Measurements from ENCODE around the gene TP53INP2. TPM values are rescaled to one million over a fixed set of nuclear protein-coding genes. Genes with fewer than 3 reads are reported as not detected.

Gene TP53INP2
- total and polyA plus RNA-seq, 9 of the 15 experiments (the other 6 are each of a cell fraction or from before 2014, with no cell fraction given): 0.43 to 5.0 (median 1.3) TPM

GRCh38 chr20:34693414-34693813 lies 10.7 kb upstream of the TP53INP2 start:
- H3K4me2 ChIP-seq (ENCODE audit: insufficient read depth, low read length): no peak overlapping the region
- POLR2A ChIA-PET: interaction anchor here (1.5 kb wide), 1 partner anchor 11 kb away, joined by 4 read pairs; no protein-coding TSS in a partner anchor
- in situ Hi-C loops (cut with MboI): no loop called here

More at GRCh38 chr20:34693414-34693813, 10.7 kb upstream of the TP53INP2 start:
- BruUV-seq (replicated peaks): no TSS peak
- no peaks in the 10 kb centered on the region for H3K9me1 ChIP-seq (ENCODE audit: control insufficient read depth, insufficient read depth, low read length)
- H3K27ac ChIP-seq (ENCODE audit: extremely low read depth, low read depth, low read length): no peak overlapping the region
- DNase-seq (ENCODE audit: extremely low read depth in 1 of 4, low spot score in 3 of 4): no peak
- H3K4me1 ChIP-seq (replicated peaks in 1 of 2; ENCODE audit: control insufficient read depth in 2 of 2, insufficient read depth in 2 of 2, low read length in 2 of 2): peaks cover 0 to 8% of the 10 kb centered on the region in 2 experiments; a peak in 3 of 5 replicates
- H3K9ac ChIP-seq (ENCODE audit: insufficient read depth in 1 of 2, low read depth in 2 of 2, low read length in 2 of 2): no peak overlapping the region
- FAIRE-seq: no peak
- H2AFZ ChIP-seq (ENCODE audit: low read depth, low read length): no peak overlapping the region
- H3K9me3 ChIP-seq (replicated peaks; ENCODE audit: control insufficient read depth, insufficient read depth, low read depth, low read length): no peaks in the 10 kb centered on the region
- no peaks in the 10 kb centered on the region for H3K79me2 ChIP-seq (ENCODE audit: control insufficient read depth, insufficient read depth, low read length)
- no peak for TF ChIP-seq ZNF318 (IDR thresholded peaks at IDR 0.05; ENCODE audit: borderline replicate concordance in 1 of 2, low read depth in 1 of 2)
- TF ChIP-seq DACH1 (IDR thresholded peaks at IDR 0.05; ENCODE audit: partially characterized antibody): no peak
- peak; percentile 67 for TF ChIP-seq NFIC (IDR thresholded peaks at IDR 0.05)
- no peak for TF ChIP-seq GATAD2B (IDR thresholded peaks at IDR 0.05; ENCODE audit: borderline replicate concordance)
- intact Hi-C loops (cut with micrococcal nuclease): no loop called here
- CTCF ChIA-PET (ENCODE audit: low intra/inter-chr PET ratio): no interaction called here
- H3K27me3 ChIP-seq (ENCODE audit: control insufficient read depth in 2 of 2, insufficient read depth in 2 of 2, low read length in 2 of 2): no peaks in the 10 kb centered on the region
- H3K4me3 ChIP-seq: no peak overlapping the region
- 0% methylated on average over 4 of the region's 4 CpGs for WGBS (ENCODE audit: insufficient coverage, low coverage, missing lambda C conversion rate)
- H4K20me1 ChIP-seq (replicated peaks; ENCODE audit: control insufficient read depth, insufficient read depth, low read length): no peaks in the 10 kb centered on the region
- H3K36me3 ChIP-seq (ENCODE audit: control insufficient read depth, insufficient read depth, low read length): no peaks in the 10 kb centered on the region
- no peak for ATAC-seq
